ENCODE data around the gene MGAT4A. TPM values are rescaled to one million over a fixed set of nuclear protein-coding genes. Genes with fewer than 3 reads are reported as not detected.

Gene MGAT4A
- total and polyA plus RNA-seq, 10 of the 15 experiments (the other 5 are each of a cell fraction or from before 2014, with no cell fraction given), result 4.3 to 23.4 (median 13.6) TPM

- H3K27me3 ChIP-seq (replicated peaks in 1 of 2; ENCODE audit: control insufficient read depth in 2 of 2, insufficient read depth in 2 of 2, low read length in 1 of 2), result no peaks in the 10 kb centered on the region
- no peaks in the 10 kb centered on the region for H3K4me1 ChIP-seq (ENCODE audit: control insufficient read depth, insufficient read depth, low read length)
- no peaks in the 10 kb centered on the region for H3K36me3 ChIP-seq (ENCODE audit: control insufficient read depth in 2 of 2, insufficient read depth in 2 of 2, low read length in 1 of 2)
- 67% methylated on average over 6 of the region's 6 CpGs for WGBS (ENCODE audit: insufficient coverage, insufficient replicate concordance, low lambda C conversion rate, missing lambda C conversion rate)
- ATAC-seq, result no peak
- no peak overlapping the region for H3K4me2 ChIP-seq (ENCODE audit: control insufficient read depth, insufficient read depth)
- H3K4me3 ChIP-seq, result no peak overlapping the region
- SMC1A ChIA-PET (ENCODE audit: uncharacterized antibody, unreplicated experiment), result interaction anchor here (1.6 kb wide), 1 partner anchor 50 kb away, joined by 3 read pairs; no protein-coding TSS in a partner anchor
- DNase-seq (ENCODE audit: low read depth, low spot score), result no peak
- CTCF ChIA-PET, result interaction anchor here (0.6 to 1.4 kb wide), 4 partner anchors 9 to 104 kb away, joined by 3 to 4 read pairs (median 3); no protein-coding TSS in a partner anchor
- no peaks in the 10 kb centered on the region for H3K79me2 ChIP-seq (ENCODE audit: control insufficient read depth, insufficient read depth, low read length)
- POLR2A ChIA-PET, result interaction anchor here (1.4 kb wide), 1 partner anchor 8 kb away, joined by 5 read pairs; no protein-coding TSS in a partner anchor
- no peak overlapping the region for H3K9ac ChIP-seq (ENCODE audit: control insufficient read depth, insufficient read depth, low read length)
- BruUV-seq (replicated peaks), result no TSS peak
- intact Hi-C loops (cut with micrococcal nuclease; ENCODE audit: unreplicated experiment), result no loop called here
- in situ Hi-C loops (cut with MboI), result no loop called here
- no peak for TF ChIP-seq JUNB (IDR thresholded peaks at IDR 0.05)
- TF ChIP-seq CBX5 (IDR thresholded peaks at IDR 0.05; ENCODE audit: low read depth), result no peak
- TF ChIP-seq HCFC1 (IDR thresholded peaks at IDR 0.05; ENCODE audit: low read length), result no peak
- no peak for TF ChIP-seq NFYB (IDR thresholded peaks at IDR 0.05; ENCODE audit: insufficient read depth, low read depth, low read length)
- TF ChIP-seq YBX1 (IDR thresholded peaks at IDR 0.05), result no peak
- TF ChIP-seq CBX3 (IDR thresholded peaks at IDR 0.05; ENCODE audit: borderline replicate concordance, low read depth), result no peak
- no peak for TF ChIP-seq ESRRA (IDR thresholded peaks at IDR 0.05; ENCODE audit: low read length)
- no peak for TF ChIP-seq POU2F2 (IDR thresholded peaks at IDR 0.05; ENCODE audit: borderline replicate concordance, low read depth, low read length)
- TF ChIP-seq GATAD2B (conservative IDR thresholded peaks at IDR 0.05; ENCODE audit: low read depth), result no peak
- no peak for TF ChIP-seq IKZF2 (IDR thresholded peaks at IDR 0.05)
- TF ChIP-seq SMAD1 (IDR thresholded peaks at IDR 0.05; ENCODE audit: low read depth, partially characterized antibody), result no peak
- H3K9me3 ChIP-seq (replicated peaks; ENCODE audit: control insufficient read depth, insufficient read depth, low read length), result no peaks in the 10 kb centered on the region
- no peak overlapping the region for H2AFZ ChIP-seq (ENCODE audit: control insufficient read depth, low read depth, low read length)
- RAD21 ChIA-PET (ENCODE audit: unreplicated experiment), result no interaction called here
- H4K20me1 ChIP-seq (ENCODE audit: control insufficient read depth, insufficient read depth), result no peaks in the 10 kb centered on the region
- no peak overlapping the region for H3K27ac ChIP-seq (ENCODE audit: control insufficient read depth, insufficient read depth)
- no peak for FAIRE-seq
These were observed 32.0 kb downstream of the MGAT4A start for GRCh38 chr2:98698896-98699295.

Data from GM12878 (cell line).